Liver (tissue), 3 donors: ENCODE results near the gene TNS3.

ENCODE experiments used
- JUND ChIP-seq, 2 donors: IDR thresholded peaks; 2 replicates each; pipeline ENCODE4 v1.6.1; 2016; ENCODE audit warnings: antibody characterized with exemption in 2 of 2
- TF ChIP-seq, protein P1 (sequence below): fragments of 150-350 bp; IDR thresholded peaks from 2 replicates; pipeline ENCODE4 v1.5.1; 2017; ENCODE audit warnings: improper control_type of control experiment, low read depth, low read length; ENCODE audit not compliant: missing input control
- TF ChIP-seq, protein P2 (sequence below): IDR thresholded peaks from 2 replicates; pipeline ENCODE4 v1.6.1; 2016; ENCODE audit warnings: antibody characterized with exemption
- donor health status: healthy.
- donor health status: healthy.

DNA sequence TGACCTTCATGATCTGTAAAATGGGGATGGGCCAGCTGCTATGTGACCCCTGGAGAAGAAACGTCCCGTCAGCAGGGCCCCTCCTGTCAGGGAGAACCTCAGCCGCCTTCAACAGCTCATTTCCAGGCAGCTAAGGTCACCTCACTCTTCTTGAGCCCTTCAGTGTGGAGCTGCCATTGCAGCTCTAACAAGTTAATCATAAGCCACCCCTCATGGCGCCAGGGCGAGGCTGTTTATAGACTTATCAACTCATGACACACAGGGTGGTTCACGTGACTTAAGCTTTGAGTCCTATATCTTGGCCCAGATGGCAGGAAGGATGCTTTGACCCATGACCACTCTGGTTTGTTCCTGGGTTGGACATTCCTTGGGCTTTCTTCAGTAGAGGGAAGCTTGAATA, 315.1 kb downstream of the TNS3 start:
- TF ChIP-seq, protein P1, sequence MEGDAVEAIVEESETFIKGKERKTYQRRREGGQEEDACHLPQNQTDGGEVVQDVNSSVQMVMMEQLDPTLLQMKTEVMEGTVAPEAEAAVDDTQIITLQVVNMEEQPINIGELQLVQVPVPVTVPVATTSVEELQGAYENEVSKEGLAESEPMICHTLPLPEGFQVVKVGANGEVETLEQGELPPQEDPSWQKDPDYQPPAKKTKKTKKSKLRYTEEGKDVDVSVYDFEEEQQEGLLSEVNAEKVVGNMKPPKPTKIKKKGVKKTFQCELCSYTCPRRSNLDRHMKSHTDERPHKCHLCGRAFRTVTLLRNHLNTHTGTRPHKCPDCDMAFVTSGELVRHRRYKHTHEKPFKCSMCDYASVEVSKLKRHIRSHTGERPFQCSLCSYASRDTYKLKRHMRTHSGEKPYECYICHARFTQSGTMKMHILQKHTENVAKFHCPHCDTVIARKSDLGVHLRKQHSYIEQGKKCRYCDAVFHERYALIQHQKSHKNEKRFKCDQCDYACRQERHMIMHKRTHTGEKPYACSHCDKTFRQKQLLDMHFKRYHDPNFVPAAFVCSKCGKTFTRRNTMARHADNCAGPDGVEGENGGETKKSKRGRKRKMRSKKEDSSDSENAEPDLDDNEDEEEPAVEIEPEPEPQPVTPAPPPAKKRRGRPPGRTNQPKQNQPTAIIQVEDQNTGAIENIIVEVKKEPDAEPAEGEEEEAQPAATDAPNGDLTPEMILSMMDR: no peak
- peak in 1 of 2 donors; percentile 2 for TF ChIP-seq JUND (IDR thresholded peaks at IDR 0.05)
- TF ChIP-seq, protein P2, sequence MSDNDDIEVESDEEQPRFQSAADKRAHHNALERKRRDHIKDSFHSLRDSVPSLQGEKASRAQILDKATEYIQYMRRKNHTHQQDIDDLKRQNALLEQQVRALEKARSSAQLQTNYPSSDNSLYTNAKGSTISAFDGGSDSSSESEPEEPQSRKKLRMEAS: no peak
